ENCODE results near the gene POLRMT. TPM values are rescaled to one million over a fixed set of nuclear protein-coding genes. Genes with fewer than 3 reads are reported as not detected.

Gene POLRMT
- total and polyA plus RNA-seq, 12 donors = 26.3 to 371 (median 43.8) TPM

DNA sequence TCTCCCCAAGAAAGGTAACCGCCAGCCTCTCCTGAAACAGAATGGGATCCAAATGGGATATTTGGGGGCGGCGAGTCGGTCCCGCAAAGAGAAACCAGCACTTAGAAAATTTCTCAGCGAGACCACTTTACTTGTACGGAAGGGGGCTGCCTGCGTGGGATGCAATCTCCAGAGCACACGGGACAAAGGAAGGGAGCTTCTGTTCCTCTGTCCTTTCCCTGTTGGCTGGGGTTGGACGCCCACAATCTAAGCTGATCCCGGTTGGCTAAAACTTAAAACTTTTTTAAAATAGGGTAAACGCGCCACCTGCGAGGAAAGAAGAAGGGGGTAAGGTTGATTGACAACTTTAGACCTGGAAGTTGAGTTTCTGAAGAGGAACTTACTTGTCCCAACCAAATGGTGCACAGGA is 61.8 kb downstream of the POLRMT start:
- H3K27ac ChIP-seq = peak overlapping the region; percentile 53 to 94 (median 76)
- H3K9me3 ChIP-seq (replicated peaks in 1 of 3) = no peaks in the 10 kb centered on the region
- no peaks in the 10 kb centered on the region for H3K36me3 ChIP-seq (replicated peaks in 1 of 2)
- 4 to 6% (median 5%) methylated on average over 13 to 14 of the region's 14 CpGs for WGBS, 4 donors
- no peaks in the 10 kb centered on the region for H3K27me3 ChIP-seq
- intact Hi-C loops (cut with DNase I) = no loop called here
- H3K4me3 ChIP-seq = peak overlapping the region in 2 of 4 donors; percentile 22 to 47
- DNase-seq = no peak
- TF ChIP-seq, protein P1, sequence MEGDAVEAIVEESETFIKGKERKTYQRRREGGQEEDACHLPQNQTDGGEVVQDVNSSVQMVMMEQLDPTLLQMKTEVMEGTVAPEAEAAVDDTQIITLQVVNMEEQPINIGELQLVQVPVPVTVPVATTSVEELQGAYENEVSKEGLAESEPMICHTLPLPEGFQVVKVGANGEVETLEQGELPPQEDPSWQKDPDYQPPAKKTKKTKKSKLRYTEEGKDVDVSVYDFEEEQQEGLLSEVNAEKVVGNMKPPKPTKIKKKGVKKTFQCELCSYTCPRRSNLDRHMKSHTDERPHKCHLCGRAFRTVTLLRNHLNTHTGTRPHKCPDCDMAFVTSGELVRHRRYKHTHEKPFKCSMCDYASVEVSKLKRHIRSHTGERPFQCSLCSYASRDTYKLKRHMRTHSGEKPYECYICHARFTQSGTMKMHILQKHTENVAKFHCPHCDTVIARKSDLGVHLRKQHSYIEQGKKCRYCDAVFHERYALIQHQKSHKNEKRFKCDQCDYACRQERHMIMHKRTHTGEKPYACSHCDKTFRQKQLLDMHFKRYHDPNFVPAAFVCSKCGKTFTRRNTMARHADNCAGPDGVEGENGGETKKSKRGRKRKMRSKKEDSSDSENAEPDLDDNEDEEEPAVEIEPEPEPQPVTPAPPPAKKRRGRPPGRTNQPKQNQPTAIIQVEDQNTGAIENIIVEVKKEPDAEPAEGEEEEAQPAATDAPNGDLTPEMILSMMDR (IDR thresholded peaks at IDR 0.05) = no peak
- no peak for TF ChIP-seq POLR2A (IDR thresholded peaks at IDR 0.05)
- peaks cover 38 to 43% of the 10 kb centered on the region in 2 donors for H3K4me1 ChIP-seq (replicated peaks in 1 of 2)

DNA sequence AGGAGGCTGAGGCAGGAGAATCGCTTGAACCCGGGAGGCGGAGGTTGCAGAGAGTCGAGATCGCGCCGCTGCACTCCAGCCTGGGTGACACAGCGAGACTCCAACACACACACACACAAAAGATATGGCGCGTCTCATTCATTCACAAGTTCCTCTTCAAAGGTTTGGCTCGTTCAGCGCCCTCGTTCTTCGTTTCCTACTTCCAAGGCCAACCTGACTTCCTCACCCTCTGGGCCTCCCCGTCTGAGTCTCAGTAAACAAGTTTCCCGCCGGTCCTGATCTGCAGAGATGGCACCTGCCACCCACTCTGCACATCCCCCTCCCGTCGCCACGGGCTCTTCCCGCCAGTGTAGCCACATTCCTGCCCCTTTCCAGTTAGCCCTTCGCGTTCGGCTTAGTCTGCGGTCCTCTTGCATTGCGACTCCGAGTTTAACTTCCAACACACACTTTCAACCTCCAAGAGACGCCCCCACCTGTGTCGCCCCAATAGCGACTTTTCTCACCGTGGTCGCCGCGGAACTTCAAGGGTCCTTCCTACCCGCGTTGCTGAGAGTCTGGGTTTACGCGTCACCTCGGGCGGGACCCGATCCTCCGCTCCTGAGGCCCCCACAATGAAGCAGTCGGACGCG is 62.3 kb downstream of the POLRMT start:
- peak in 1 of 2 donors; percentile 17 for TF ChIP-seq POLR2A (IDR thresholded peaks at IDR 0.05)
- TF ChIP-seq, protein P1 (IDR thresholded peaks at IDR 0.05) = no peak
- no peaks in the 10 kb centered on the region for H3K27me3 ChIP-seq
- intact Hi-C loops (cut with DNase I) = no loop called here
- H3K4me1 ChIP-seq (replicated peaks in 1 of 2) = peaks cover 34 to 38% of the 10 kb centered on the region in 2 donors
- WGBS, 4 donors = 3 to 7% (median 4%) methylated on average over 32 to 45 of the region's 45 CpGs
- peak overlapping the region; percentile 47 to 94 (median 76) for H3K27ac ChIP-seq
- DNase-seq = peak; percentile 50 to 82 (median 74)
- H3K9me3 ChIP-seq (replicated peaks in 1 of 3) = no peaks in the 10 kb centered on the region
- H3K4me3 ChIP-seq = peak overlapping the region in 2 of 4 donors; percentile 22 to 47
- H3K36me3 ChIP-seq (replicated peaks in 1 of 2) = no peaks in the 10 kb centered on the region

- Histone ChIP-seq H3K27ac (no peak overlapping the region), H3K4me1 (replicated peaks in 1 of 2) (peaks cover 26 to 30% of the 10 kb centered on the region in 2 donors), H3K9me3 (replicated peaks in 1 of 3) (no peaks in the 10 kb centered on the region), H3K4me3 (no peak overlapping the region), H3K36me3 (replicated peaks in 1 of 2) (no peaks in the 10 kb centered on the region), H3K27me3 (no peaks in the 10 kb centered on the region)
- 73 to 87% (median 79%) methylated on average over 14 to 18 of the region's 25 CpGs for WGBS, 4 donors
- TF ChIP-seq, protein P1 (IDR thresholded peaks at IDR 0.05) = no peak
- no peak for TF ChIP-seq POLR2A (IDR thresholded peaks at IDR 0.05)
- intact Hi-C loops (cut with DNase I) = no loop called here
- peak in 2 of 7 donors; percentile 36 to 50 for DNase-seq
These were observed 63.1 kb downstream of the POLRMT start for GRCh38 chr19:570251-570686.

DNA sequence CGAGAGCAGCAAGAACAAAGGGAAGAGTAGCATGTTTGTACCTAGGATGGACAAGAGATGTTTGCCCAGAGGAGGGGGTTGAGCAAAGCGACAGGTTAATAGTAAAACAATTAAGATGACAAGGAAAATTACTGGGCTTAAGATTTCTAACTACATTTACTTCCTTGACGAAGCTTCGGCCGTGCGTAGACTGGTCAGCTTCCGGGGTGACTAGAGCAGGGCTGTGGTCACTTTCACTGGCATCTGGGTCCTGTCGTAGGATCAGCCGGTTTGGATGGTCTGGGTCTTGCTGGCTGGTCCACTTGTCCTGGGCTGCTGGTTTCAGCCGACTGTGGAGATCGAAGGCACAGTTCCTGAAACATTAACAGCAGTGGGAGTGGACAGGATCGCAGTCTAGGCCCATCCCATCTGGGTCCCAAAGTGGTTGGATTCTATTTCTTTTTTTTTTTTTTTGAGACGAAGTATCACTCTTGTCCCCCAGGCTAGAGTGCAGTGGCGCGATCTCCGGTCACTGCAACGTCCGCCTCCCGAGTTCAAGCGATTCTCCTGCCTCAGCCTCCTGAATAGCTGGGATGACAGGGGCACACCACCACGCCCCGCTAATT is 65.9 kb downstream of the POLRMT start:
- Histone ChIP-seq H3K4me3 (no peak overlapping the region), H3K9me3 (replicated peaks in 1 of 3) (no peaks in the 10 kb centered on the region), H3K27me3 (no peaks in the 10 kb centered on the region), H3K36me3 (replicated peaks in 1 of 2) (no peaks in the 10 kb centered on the region), H3K27ac (peak overlapping the region in 1 of 5 donors; percentile 52), H3K4me1 (replicated peaks in 1 of 2) (peaks cover 8 to 11% of the 10 kb centered on the region in 2 donors)
- intact Hi-C loops (cut with DNase I) = loop anchor here in 1 of 2 donors (5.0 kb wide), 1 partner anchor 35 kb away; the partner anchor contains the start of gene CDC34
- DNase-seq = no peak
- TF ChIP-seq, protein P1 (IDR thresholded peaks at IDR 0.05) = no peak
- no peak for TF ChIP-seq POLR2A (IDR thresholded peaks at IDR 0.05)
- WGBS, 4 donors = 91 to 96% (median 94%) methylated on average over 21 to 22 of the region's 22 CpGs

Other genes with a start within 250 kb of the POLRMT start
- gene C2CD4C, start 224.4 kb downstream of the POLRMT start, total RNA-seq = 1 to 10 TPM in 6 of 9 donors, under 1 TPM in 3; 0.17 to 2.1 (median 1.1) TPM
- gene C2CD4C, start 224.4 kb downstream of the POLRMT start, polyA plus RNA-seq = 1 to 10 TPM in 2 of 3 donors, not detected in 1; 2.1 to 3.2 TPM
- 10 to 100 TPM in 8 of 9 donors, 1 to 10 TPM in 1; 6.8 to 81.4 (median 36.3) TPM for gene SHC2, start 172.5 kb downstream of the POLRMT start, total RNA-seq
- gene SHC2, start 172.5 kb downstream of the POLRMT start, polyA plus RNA-seq = 100 to 1,000 TPM in 1 of 3 donors, 10 to 100 TPM in 1, 1 to 10 TPM in 1; 1.2 to 196 (median 45.9) TPM
- 1 to 10 TPM in 2 of 9 donors, under 1 TPM in 6, not detected in 1; 0.14 to 1.2 (median 0.67) TPM for gene MADCAM1, start 137.1 kb downstream of the POLRMT start, total RNA-seq
- 1 to 10 TPM in 2 of 3 donors, not detected in 1; 2.2 to 4.8 TPM for gene MADCAM1, start 137.1 kb downstream of the POLRMT start, polyA plus RNA-seq
- 100 to 1,000 TPM in 2 of 9 donors, 10 to 100 TPM in 7; 17.9 to 123 (median 39.9) TPM for gene TPGS1, start 126.0 kb downstream of the POLRMT start, total RNA-seq
- 10 to 100 TPM in 2 of 3 donors, under 1 TPM in 1; 0.07 to 43.6 (median 33.5) TPM for gene TPGS1, start 126.0 kb downstream of the POLRMT start, polyA plus RNA-seq
- 10 to 100 TPM; 42.4 to 85.7 (median 61.9) TPM for gene CDC34, start 101.8 kb downstream of the POLRMT start, total RNA-seq
- gene CDC34, start 101.8 kb downstream of the POLRMT start, polyA plus RNA-seq = 100 to 1,000 TPM in 2 of 3 donors, 10 to 100 TPM in 1; 22.2 to 151 (median 124) TPM
- gene GZMM, start 89.5 kb downstream of the POLRMT start, total RNA-seq = 1 to 10 TPM in 2 of 9 donors, under 1 TPM in 4, not detected in 3; 0.35 to 2.4 (median 0.80) TPM
- 1 to 10 TPM in 2 of 3 donors, not detected in 1; 1.3 to 1.9 TPM for gene GZMM, start 89.5 kb downstream of the POLRMT start, polyA plus RNA-seq
- gene BSG, start 60.9 kb downstream of the POLRMT start, total RNA-seq = 1,000 to 10,000 TPM in 1 of 9 donors, 100 to 1,000 TPM in 8; 328 to 1,372 (median 824) TPM
- 1,000 to 10,000 TPM in 2 of 3 donors, 100 to 1,000 TPM in 1; 481 to 2,214 (median 1,591) TPM for gene BSG, start 60.9 kb downstream of the POLRMT start, polyA plus RNA-seq
- gene HCN2, start 43.7 kb downstream of the POLRMT start, total RNA-seq = 1 to 10 TPM in 8 of 9 donors, under 1 TPM in 1; 0.74 to 9.1 (median 7.1) TPM
- gene HCN2, start 43.7 kb downstream of the POLRMT start, polyA plus RNA-seq = 1 to 10 TPM in 2 of 3 donors, under 1 TPM in 1; 0.98 to 2.5 (median 1.1) TPM
- under 1 TPM in 4 of 9 donors, not detected in 5; 0.14 to 0.32 (median 0.29) TPM for gene FGF22, start 6.3 kb upstream of the POLRMT start, total RNA-seq
- 1 to 10 TPM in 1 of 3 donors, under 1 TPM in 1, not detected in 1; 0.51 to 1.2 TPM for gene FGF22, start 6.3 kb upstream of the POLRMT start, polyA plus RNA-seq
- gene RNF126, start 29.7 kb upstream of the POLRMT start, total RNA-seq = 10 to 100 TPM; 18.2 to 76.4 (median 35.8) TPM
- 10 to 100 TPM in 2 of 3 donors, 1 to 10 TPM in 1; 9.3 to 53.5 (median 51.6) TPM for gene RNF126, start 29.7 kb upstream of the POLRMT start, polyA plus RNA-seq
- 100 to 1,000 TPM in 7 of 9 donors, 10 to 100 TPM in 2; 87.4 to 464 (median 163) TPM for gene FSTL3, start 42.9 kb upstream of the POLRMT start, total RNA-seq
- gene FSTL3, start 42.9 kb upstream of the POLRMT start, polyA plus RNA-seq = 100 to 1,000 TPM; 119 to 405 (median 225) TPM
- under 1 TPM in 2 of 9 donors, not detected in 7; 0.22 to 0.51 TPM for gene PRSS57, start 61.9 kb upstream of the POLRMT start, total RNA-seq
- gene PRSS57, start 61.9 kb upstream of the POLRMT start, polyA plus RNA-seq = under 1 TPM in 1 of 3 donors, not detected in 2; 0.13 TPM
- gene PALM, start 75.4 kb upstream of the POLRMT start, total RNA-seq = 10 to 100 TPM in 8 of 9 donors, 1 to 10 TPM in 1; 8.4 to 63.3 (median 50.6) TPM
- 10 to 100 TPM in 2 of 3 donors, 1 to 10 TPM in 1; 3.9 to 72.2 (median 49.7) TPM for gene PALM, start 75.4 kb upstream of the POLRMT start, polyA plus RNA-seq
- under 1 TPM in 4 of 9 donors, not detected in 5; 0.06 to 0.43 (median 0.15) TPM for gene MISP, start 117.6 kb upstream of the POLRMT start, total RNA-seq
- gene MISP, start 117.6 kb upstream of the POLRMT start, polyA plus RNA-seq = under 1 TPM in 2 of 3 donors, not detected in 1; 0.08 to 0.10 TPM
- gene PTBP1, start 163.9 kb upstream of the POLRMT start, total RNA-seq = 100 to 1,000 TPM in 8 of 9 donors, 10 to 100 TPM in 1; 64.6 to 236 (median 162) TPM
- gene PTBP1, start 163.9 kb upstream of the POLRMT start, polyA plus RNA-seq = 100 to 1,000 TPM; 108 to 146 (median 128) TPM
- 1 to 10 TPM in 1 of 9 donors, under 1 TPM in 2, not detected in 6; 0.14 to 1.7 (median 0.32) TPM for gene PLPPR3, start 188.4 kb upstream of the POLRMT start, total RNA-seq
- gene PLPPR3, start 188.4 kb upstream of the POLRMT start, polyA plus RNA-seq = under 1 TPM in 2 of 3 donors, not detected in 1; 0.08 to 0.10 TPM
- gene AZU1, start 194.3 kb upstream of the POLRMT start, total RNA-seq = under 1 TPM in 5 of 9 donors, not detected in 4; 0.11 to 0.87 (median 0.28) TPM
- gene AZU1, start 194.3 kb upstream of the POLRMT start, polyA plus RNA-seq = 1 to 10 TPM in 1 of 3 donors, under 1 TPM in 1, not detected in 1; 0.30 to 1.1 TPM
- gene PRTN3, start 207.5 kb upstream of the POLRMT start, total RNA-seq = under 1 TPM in 2 of 9 donors, not detected in 7; 0.32 to 0.33 TPM
- gene PRTN3, start 207.5 kb upstream of the POLRMT start, polyA plus RNA-seq = under 1 TPM in 2 of 3 donors, not detected in 1; 0.20 to 0.40 TPM
- gene ELANE, start 218.8 kb upstream of the POLRMT start, total RNA-seq = 1 to 10 TPM in 2 of 9 donors, under 1 TPM in 2, not detected in 5; 0.48 to 2.2 (median 1.1) TPM
- gene ELANE, start 218.8 kb upstream of the POLRMT start, polyA plus RNA-seq = 1 to 10 TPM in 2 of 3 donors, not detected in 1; 3.3 to 3.4 TPM
- 100 to 1,000 TPM in 3 of 9 donors, 10 to 100 TPM in 5, 1 to 10 TPM in 1; 1.2 to 176 (median 62.4) TPM for gene CFD, start 226.1 kb upstream of the POLRMT start, total RNA-seq
- 100 to 1,000 TPM in 1 of 3 donors, 10 to 100 TPM in 1, under 1 TPM in 1; 0.92 to 466 (median 47.8) TPM for gene CFD, start 226.1 kb upstream of the POLRMT start, polyA plus RNA-seq

Measured in adrenal gland (tissue), 12 donors.